ENCODE measurements around the gene B4GALNT4.

DNA sequence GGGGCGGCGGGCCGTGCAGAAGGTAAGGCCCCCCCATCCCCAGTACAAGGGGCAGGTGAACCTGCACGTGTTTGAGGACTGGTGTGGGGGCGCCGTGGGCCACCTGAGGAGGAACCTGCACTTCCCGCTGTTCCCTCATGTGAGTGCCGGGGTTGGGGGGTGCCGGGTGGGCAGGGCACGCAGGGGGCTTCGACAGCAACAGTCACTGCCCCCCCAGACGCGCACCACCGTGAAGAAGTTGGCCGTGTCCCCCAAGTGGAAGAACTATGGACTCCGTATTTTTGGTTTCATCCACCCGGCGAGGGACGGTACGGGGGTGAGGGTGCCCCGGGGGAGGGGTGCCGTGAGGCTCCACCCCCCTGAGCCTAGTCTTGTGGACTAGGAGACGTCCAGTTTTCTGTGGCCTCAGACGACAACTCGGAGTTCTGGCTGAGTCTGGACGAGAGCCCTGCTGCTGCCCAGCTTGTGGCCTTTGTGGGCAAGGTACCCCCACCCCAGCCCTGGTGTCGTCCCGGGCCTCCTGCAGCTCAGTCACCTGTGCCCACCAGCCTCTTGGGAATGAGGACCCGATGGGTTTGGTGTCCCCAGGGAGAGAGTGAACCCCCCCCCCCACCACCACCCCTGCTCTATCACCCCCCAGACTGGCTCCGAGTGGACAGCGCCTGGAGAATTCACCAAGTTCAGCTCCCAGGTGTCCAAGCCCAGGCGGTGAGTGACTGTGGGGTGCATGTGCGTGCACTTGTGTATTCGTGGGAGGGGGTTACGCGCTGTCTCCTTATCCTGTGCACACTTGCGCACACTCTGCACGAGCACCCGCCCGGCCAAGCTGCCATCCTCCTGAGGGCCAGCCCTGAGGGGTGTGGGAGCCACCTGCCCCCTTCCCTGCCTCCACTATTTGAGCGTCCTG is 3.8 kb downstream of the B4GALNT4 start:
- TF ChIP-seq, protein P1, sequence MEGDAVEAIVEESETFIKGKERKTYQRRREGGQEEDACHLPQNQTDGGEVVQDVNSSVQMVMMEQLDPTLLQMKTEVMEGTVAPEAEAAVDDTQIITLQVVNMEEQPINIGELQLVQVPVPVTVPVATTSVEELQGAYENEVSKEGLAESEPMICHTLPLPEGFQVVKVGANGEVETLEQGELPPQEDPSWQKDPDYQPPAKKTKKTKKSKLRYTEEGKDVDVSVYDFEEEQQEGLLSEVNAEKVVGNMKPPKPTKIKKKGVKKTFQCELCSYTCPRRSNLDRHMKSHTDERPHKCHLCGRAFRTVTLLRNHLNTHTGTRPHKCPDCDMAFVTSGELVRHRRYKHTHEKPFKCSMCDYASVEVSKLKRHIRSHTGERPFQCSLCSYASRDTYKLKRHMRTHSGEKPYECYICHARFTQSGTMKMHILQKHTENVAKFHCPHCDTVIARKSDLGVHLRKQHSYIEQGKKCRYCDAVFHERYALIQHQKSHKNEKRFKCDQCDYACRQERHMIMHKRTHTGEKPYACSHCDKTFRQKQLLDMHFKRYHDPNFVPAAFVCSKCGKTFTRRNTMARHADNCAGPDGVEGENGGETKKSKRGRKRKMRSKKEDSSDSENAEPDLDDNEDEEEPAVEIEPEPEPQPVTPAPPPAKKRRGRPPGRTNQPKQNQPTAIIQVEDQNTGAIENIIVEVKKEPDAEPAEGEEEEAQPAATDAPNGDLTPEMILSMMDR (IDR thresholded peaks at IDR 0.05): no peak
- TF ChIP-seq POLR2AphosphoS5 (IDR thresholded peaks at IDR 0.05): no peak
- TF ChIP-seq POLR2A (IDR thresholded peaks at IDR 0.05; ENCODE audit: low read depth): no peak

Data from esophagus muscularis mucosa (tissue), 3 donors.